Measurements from ENCODE around the gene PRX. TPM values are rescaled to one million over a fixed set of nuclear protein-coding genes. Genes with fewer than 3 reads are reported as not detected.
A peak's percentile ranks its signal among the peaks of the same experiment; 100 is the strongest.

The PRX gene
- total and polyA plus RNA-seq, 2 of the 13 experiments (the other 11 are each of a cell fraction or from before 2014, with no cell fraction given): 0.66 TPM

DNA sequence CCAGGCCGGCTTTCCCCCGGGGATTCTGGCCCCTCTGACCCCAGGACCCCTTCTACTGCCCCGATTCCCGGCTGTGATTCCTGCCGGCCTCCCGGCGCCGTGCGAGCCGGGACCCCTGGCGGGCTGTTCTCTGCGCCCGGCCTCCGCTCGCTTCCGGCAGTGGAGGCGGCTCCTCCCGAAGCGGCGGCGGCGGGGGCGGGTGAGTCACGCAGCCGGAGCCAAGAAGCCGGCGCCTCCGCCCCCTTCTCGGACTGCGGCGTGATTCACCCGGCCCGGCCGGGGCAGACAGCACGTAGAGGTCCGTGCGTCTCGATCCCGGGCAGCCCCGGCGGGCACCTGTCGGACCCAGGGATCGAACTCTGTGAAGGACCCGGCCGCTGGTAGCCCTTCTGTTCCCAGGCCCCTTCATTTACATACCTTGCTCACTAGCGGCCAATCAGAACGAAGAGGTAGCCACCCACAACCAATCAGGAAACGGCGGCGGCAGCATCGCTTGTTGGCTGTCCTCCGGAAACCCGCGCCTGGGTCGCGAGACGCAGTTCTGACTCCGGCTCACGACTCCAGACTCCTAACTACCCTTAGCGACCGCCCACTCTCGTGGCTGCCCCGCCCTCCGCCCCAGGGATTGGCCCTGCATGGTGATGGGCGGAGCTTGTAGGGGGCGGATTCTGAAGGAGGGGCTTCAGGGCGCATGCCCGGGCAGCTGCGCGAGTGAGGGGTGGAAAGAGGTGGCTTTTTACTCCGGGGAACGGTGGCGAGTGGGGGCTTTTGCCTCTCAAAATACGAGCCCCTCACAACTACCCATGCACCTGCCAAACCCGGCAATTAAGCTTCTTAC, 12.5 kb upstream of the PRX start, which contains the start of gene SERTAD1 (continued):
- no peak; the same call in 1 of the 2 replicates for TF ChIP-seq ZFP90 (CRISPR knock-in tag; IDR thresholded peaks at IDR 0.05; ENCODE audit: borderline replicate concordance)
- TF ChIP-seq, protein P1, sequence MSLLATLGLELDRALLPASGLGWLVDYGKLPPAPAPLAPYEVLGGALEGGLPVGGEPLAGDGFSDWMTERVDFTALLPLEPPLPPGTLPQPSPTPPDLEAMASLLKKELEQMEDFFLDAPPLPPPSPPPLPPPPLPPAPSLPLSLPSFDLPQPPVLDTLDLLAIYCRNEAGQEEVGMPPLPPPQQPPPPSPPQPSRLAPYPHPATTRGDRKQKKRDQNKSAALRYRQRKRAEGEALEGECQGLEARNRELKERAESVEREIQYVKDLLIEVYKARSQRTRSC (CRISPR knock-in tag; IDR thresholded peaks at IDR 0.05; ENCODE audit: low read depth): no peak
- TF ChIP-seq, protein P2, sequence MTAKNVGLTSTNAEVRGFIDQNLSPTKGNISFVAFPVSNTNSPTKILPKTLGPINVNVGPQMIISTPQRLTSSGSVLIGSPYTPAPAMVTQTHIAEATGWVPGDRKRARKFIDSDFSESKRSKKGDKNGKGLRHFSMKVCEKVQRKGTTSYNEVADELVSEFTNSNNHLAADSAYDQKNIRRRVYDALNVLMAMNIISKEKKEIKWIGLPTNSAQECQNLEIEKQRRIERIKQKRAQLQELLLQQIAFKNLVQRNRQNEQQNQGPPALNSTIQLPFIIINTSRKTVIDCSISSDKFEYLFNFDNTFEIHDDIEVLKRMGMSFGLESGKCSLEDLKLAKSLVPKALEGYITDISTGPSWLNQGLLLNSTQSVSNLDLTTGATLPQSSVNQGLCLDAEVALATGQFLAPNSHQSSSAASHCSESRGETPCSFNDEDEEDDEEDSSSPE (CRISPR knock-in tag; IDR thresholded peaks at IDR 0.05): no peak; the same call in 1 of the 2 replicates
- TF ChIP-seq, protein P3, sequence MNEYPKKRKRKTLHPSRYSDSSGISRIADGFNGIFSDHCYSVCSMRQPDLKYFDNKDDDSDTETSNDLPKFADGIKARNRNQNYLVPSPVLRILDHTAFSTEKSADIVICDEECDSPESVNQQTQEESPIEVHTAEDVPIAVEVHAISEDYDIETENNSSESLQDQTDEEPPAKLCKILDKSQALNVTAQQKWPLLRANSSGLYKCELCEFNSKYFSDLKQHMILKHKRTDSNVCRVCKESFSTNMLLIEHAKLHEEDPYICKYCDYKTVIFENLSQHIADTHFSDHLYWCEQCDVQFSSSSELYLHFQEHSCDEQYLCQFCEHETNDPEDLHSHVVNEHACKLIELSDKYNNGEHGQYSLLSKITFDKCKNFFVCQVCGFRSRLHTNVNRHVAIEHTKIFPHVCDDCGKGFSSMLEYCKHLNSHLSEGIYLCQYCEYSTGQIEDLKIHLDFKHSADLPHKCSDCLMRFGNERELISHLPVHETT (CRISPR knock-in tag; conservative IDR thresholded peaks at IDR 0.05): no peak
- peak; percentile 31; the same call in 1 of the 2 replicates for TF ChIP-seq ZNF121 (CRISPR knock-in tag; IDR thresholded peaks at IDR 0.05)
- peak; percentile 62; the same call in 1 of the 2 replicates for TF ChIP-seq ELF3 (CRISPR knock-in tag; IDR thresholded peaks at IDR 0.05)
- TF ChIP-seq NFE2L1 (CRISPR knock-in tag; IDR thresholded peaks at IDR 0.05; ENCODE audit: borderline replicate concordance): no peak
- TF ChIP-seq, protein P4, sequence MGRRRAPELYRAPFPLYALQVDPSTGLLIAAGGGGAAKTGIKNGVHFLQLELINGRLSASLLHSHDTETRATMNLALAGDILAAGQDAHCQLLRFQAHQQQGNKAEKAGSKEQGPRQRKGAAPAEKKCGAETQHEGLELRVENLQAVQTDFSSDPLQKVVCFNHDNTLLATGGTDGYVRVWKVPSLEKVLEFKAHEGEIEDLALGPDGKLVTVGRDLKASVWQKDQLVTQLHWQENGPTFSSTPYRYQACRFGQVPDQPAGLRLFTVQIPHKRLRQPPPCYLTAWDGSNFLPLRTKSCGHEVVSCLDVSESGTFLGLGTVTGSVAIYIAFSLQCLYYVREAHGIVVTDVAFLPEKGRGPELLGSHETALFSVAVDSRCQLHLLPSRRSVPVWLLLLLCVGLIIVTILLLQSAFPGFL (CRISPR knock-in tag; IDR thresholded peaks at IDR 0.05): no peak
- peak; percentile 22; the same call in 1 of the 2 replicates for TF ChIP-seq KDM3A (CRISPR knock-in tag; IDR thresholded peaks at IDR 0.05; ENCODE audit: low read depth)
- TF ChIP-seq HOXA3 (CRISPR knock-in tag; IDR thresholded peaks at IDR 0.05): peak; percentile 6
- TF ChIP-seq SRSF1 (optimal IDR thresholded peaks at IDR 0.05; ENCODE audit: low read depth, low read length): peak; percentile 81
- TF ChIP-seq NFE2L2 (IDR thresholded peaks at IDR 0.05; ENCODE audit: low read length): no peak
- peak; percentile 53 for TF ChIP-seq AGO2 (optimal IDR thresholded peaks at IDR 0.05; ENCODE audit: low read depth, low read length)
- TF ChIP-seq CC2D1A (CRISPR knock-in tag; IDR thresholded peaks at IDR 0.05): no peak
- peak; percentile 9; the same call in 1 of the 2 replicates for TF ChIP-seq MEF2D (CRISPR knock-in tag; IDR thresholded peaks at IDR 0.05)
- peak; percentile 25 for TF ChIP-seq YY1 (IDR thresholded peaks at IDR 0.05; ENCODE audit: insufficient read depth, insufficient replicate concordance, low read depth, low read length)
- no peak for TF ChIP-seq ZBTB1 (CRISPR knock-in tag; IDR thresholded peaks at IDR 0.05; ENCODE audit: borderline replicate concordance)
- peak; percentile 32; the same call in 1 of the 2 replicates for TF ChIP-seq ZIK1 (CRISPR knock-in tag; IDR thresholded peaks at IDR 0.05; ENCODE audit: borderline replicate concordance, low read depth)
- TF ChIP-seq CREB1 (IDR thresholded peaks at IDR 0.05): peak; percentile 58
- TF ChIP-seq CREB1 (CRISPR knock-in tag; IDR thresholded peaks at IDR 0.05): peak; percentile 69
- TF ChIP-seq, protein P5, sequence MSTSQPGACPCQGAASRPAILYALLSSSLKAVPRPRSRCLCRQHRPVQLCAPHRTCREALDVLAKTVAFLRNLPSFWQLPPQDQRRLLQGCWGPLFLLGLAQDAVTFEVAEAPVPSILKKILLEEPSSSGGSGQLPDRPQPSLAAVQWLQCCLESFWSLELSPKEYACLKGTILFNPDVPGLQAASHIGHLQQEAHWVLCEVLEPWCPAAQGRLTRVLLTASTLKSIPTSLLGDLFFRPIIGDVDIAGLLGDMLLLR (CRISPR knock-in tag; IDR thresholded peaks at IDR 0.05): no peak
- TF ChIP-seq, protein P6, sequence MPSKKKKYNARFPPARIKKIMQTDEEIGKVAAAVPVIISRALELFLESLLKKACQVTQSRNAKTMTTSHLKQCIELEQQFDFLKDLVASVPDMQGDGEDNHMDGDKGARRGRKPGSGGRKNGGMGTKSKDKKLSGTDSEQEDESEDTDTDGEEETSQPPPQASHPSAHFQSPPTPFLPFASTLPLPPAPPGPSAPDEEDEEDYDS (CRISPR knock-in tag; IDR thresholded peaks at IDR 0.05): peak; percentile 98
- TF ChIP-seq KDM2A (CRISPR knock-in tag; IDR thresholded peaks at IDR 0.05; ENCODE audit: borderline replicate concordance, low read depth): peak; percentile 45; the same call in 1 of the 2 replicates
- no peak for TF ChIP-seq U2AF2 (IDR thresholded peaks at IDR 0.05; ENCODE audit: low read depth, low read length)
- no peak; the same call in 1 of the 2 replicates for TF ChIP-seq ZNF44 (CRISPR knock-in tag; IDR thresholded peaks at IDR 0.05)

Data from HepG2 (cell line).